ENCODE measurements around the gene CST9.

DNA sequence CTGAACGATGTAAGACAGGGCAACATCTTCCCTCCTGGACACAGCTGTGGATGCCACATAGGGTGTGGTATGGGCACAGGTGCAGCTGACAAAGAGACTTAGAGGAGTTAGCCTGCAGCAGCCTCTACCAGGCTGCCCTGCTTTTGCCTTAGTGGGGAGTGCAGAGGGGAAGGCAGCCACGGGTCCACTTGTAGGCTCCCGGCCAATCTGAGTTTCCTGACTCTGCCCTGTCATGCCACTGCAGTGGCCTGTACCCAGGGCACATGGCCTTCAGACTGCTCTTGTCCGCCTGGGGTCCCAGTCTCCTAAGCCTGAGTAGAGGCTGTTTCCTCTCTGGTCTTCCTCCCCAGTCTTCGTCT is 20.3 kb downstream of the CST9 start:
- TF ChIP-seq, protein P1, sequence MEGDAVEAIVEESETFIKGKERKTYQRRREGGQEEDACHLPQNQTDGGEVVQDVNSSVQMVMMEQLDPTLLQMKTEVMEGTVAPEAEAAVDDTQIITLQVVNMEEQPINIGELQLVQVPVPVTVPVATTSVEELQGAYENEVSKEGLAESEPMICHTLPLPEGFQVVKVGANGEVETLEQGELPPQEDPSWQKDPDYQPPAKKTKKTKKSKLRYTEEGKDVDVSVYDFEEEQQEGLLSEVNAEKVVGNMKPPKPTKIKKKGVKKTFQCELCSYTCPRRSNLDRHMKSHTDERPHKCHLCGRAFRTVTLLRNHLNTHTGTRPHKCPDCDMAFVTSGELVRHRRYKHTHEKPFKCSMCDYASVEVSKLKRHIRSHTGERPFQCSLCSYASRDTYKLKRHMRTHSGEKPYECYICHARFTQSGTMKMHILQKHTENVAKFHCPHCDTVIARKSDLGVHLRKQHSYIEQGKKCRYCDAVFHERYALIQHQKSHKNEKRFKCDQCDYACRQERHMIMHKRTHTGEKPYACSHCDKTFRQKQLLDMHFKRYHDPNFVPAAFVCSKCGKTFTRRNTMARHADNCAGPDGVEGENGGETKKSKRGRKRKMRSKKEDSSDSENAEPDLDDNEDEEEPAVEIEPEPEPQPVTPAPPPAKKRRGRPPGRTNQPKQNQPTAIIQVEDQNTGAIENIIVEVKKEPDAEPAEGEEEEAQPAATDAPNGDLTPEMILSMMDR (IDR thresholded peaks at IDR 0.05), result no peak
- TF ChIP-seq POLR2A (IDR thresholded peaks at IDR 0.05), result no peak
